GM12872 (cell line): ENCODE data around the gene MARK3.

Experiments
- CTCF ChIP-seq: IDR thresholded peaks from 3 replicates; pipeline ENCODE4 v1.5.1; 2011; ENCODE audit warnings: low read depth, mild to moderate bottlenecking, low read length, moderate library complexity; ENCODE audit not compliant: insufficient read depth

The MARK3 gene

GRCh38 chr14:103448097-103448496 is 62.9 kb downstream of the MARK3 start:
- no peak for TF ChIP-seq CTCF

- no peak for TF ChIP-seq CTCF
These were observed 64.5 kb downstream of the MARK3 start for GRCh38 chr14:103449634-103450161.

- no peak for TF ChIP-seq CTCF
These were observed 65.2 kb downstream of the MARK3 start for GRCh38 chr14:103450416-103450815.

GRCh38 chr14:103451401-103451800 is 66.2 kb downstream of the MARK3 start:
- no peak for TF ChIP-seq CTCF

- TF ChIP-seq CTCF, result no peak
These were observed 68.6 kb downstream of the MARK3 start for GRCh38 chr14:103453791-103454190.

- no peak for TF ChIP-seq CTCF
These were observed 71.1 kb downstream of the MARK3 start for GRCh38 chr14:103456167-103456835.

GRCh38 chr14:103460415-103460814 is 75.2 kb downstream of the MARK3 start:
- no peak for TF ChIP-seq CTCF
